K562 (cell line): ENCODE measurements around the gene SLC28A1. TPM values are rescaled to one million over a fixed set of nuclear protein-coding genes. Genes with fewer than 3 reads are reported as not detected.
A peak's percentile ranks its signal among the peaks of the same experiment; 100 is the strongest.

Experiments
- ATAC-seq: fragments of 200-7000 bp; cut with Tn5 transposase; 3 replicates; pipeline ENCODE4 v1.9.1; 2020; ENCODE audit warnings: moderate library complexity
- BruUV-seq: library from RNA; stranded (reverse); fragments of 400-500 nt; replicated peaks from 2 replicates; lab custom pipeline; 2021; lab: Mats Ljungman, UMichigan
- CTCF ChIA-PET: fragments of 300-600 bp; formaldehyde crosslinking; extraction: SDS; loops from one replicate; lab custom pipeline; 2021; ENCODE audit warnings: low intra/inter-chr PET ratio; lab: Yijun Ruan, JAX
- POLR2A ChIA-PET: fragments of 300-600, 350-650 bp; sonication (Branson Sonifier 250); formaldehyde crosslinking; extraction: SDS; loops from one replicate; lab custom pipeline; 2021; ENCODE audit warnings: antibody characterized with exemption, inconsistent platforms; lab: Yijun Ruan, JAX
- DNase-seq, 4 experiments: peaks; one replicate each; pipeline versions ENCODE4 v3.0.0 to v3.0.0-alpha.2; 2011 to 2018; ENCODE audit warnings: low spot score in 3 of 4, mixed read lengths in 3 of 4; ENCODE audit errors: extremely low read depth in 1 of 4
- FAIRE-seq: peaks from 2 replicates; lab custom pipeline; 2011; peaks lifted over from hg19 to GRCh38; lab: Jason Lieb, UNC
- H2AFZ ChIP-seq: 2 replicates; pipeline ENCODE4 v1.6.0; 2011; ENCODE audit warnings: low read depth, low read length, control low read depth, inconsistent platforms
- H3K27ac ChIP-seq: fragments of 200-600 bp; 3 replicates; pipeline ENCODE4 v1.8.0; 2011; ENCODE audit warnings: low read depth, mild to moderate bottlenecking, control low read depth, inconsistent platforms, low read length, moderate library complexity, mixed read lengths; ENCODE audit errors: extremely low read depth
- H3K27me3 ChIP-seq, 2 experiments: fragments of 300-600 bp in 1 of 2; 2 replicates in 1 of 2; 3 replicates in 1 of 2; pipeline versions ENCODE4 v1.6.0 to v1.8.0; 2011; ENCODE audit warnings: inconsistent platforms in 2 of 2, low read length in 2 of 2, mild to moderate bottlenecking in 1 of 2, mixed read lengths in 1 of 2, moderate library complexity in 1 of 2; ENCODE audit not compliant: control insufficient read depth in 2 of 2, insufficient read depth in 2 of 2
- H3K36me3 ChIP-seq: fragments of 300-600 bp; 3 replicates; pipeline ENCODE4 v1.8.0; 2011; ENCODE audit warnings: mild to moderate bottlenecking, low read length, inconsistent platforms; ENCODE audit not compliant: control insufficient read depth, insufficient read depth
- H3K4me1 ChIP-seq, 2 experiments: fragments of 200-600 bp in 1 of 2; replicated peaks in 1 of 2; 2 replicates in 1 of 2; 3 replicates in 1 of 2; pipeline versions ENCODE4 v1.5.1 to v1.8.0; 2011; ENCODE audit warnings: inconsistent platforms in 2 of 2, low read length in 2 of 2, mild to moderate bottlenecking in 1 of 2, mixed read lengths in 1 of 2, moderate library complexity in 1 of 2; ENCODE audit not compliant: control insufficient read depth in 2 of 2, insufficient read depth in 2 of 2
- H3K4me2 ChIP-seq: 2 replicates; pipeline ENCODE4 v1.6.1; 2011; ENCODE audit warnings: low read length, control low read depth, inconsistent platforms, mixed read lengths; ENCODE audit not compliant: insufficient read depth
- H3K4me3 ChIP-seq: fragments of 200-600 bp; sonication (generic), shearing (Covaris generic); 2 replicates; pipeline ENCODE4 v1.5.1; 2016; ENCODE audit warnings: control low read depth, inconsistent platforms
- H3K79me2 ChIP-seq: fragments of 200-600 bp; 3 replicates; pipeline ENCODE4 v1.8.0; 2011; ENCODE audit warnings: low read length, inconsistent platforms; ENCODE audit not compliant: control insufficient read depth, insufficient read depth
- H3K9ac ChIP-seq, 2 experiments: 2 replicates each; pipeline versions ENCODE4 v1.6.0 to v1.6.1; 2011; ENCODE audit warnings: low read depth in 2 of 2, low read length in 2 of 2, control low read depth in 1 of 2, inconsistent platforms in 1 of 2, mild to moderate bottlenecking in 1 of 2, mixed read lengths in 1 of 2; ENCODE audit not compliant: insufficient read depth in 1 of 2
- H3K9me1 ChIP-seq: one replicate; pipeline ENCODE4 v1.6.0; 2011; ENCODE audit warnings: inconsistent platforms, mild to moderate bottlenecking, low read length, moderate library complexity; ENCODE audit not compliant: control insufficient read depth, insufficient read depth
- H3K9me3 ChIP-seq: replicated peaks from 2 replicates; pipeline ENCODE4 v1.5.1; 2011; ENCODE audit warnings: low read depth, low read length, inconsistent platforms; ENCODE audit not compliant: control insufficient read depth, insufficient read depth
- H4K20me1 ChIP-seq: replicated peaks from 2 replicates; pipeline ENCODE4 v1.6.1; 2011; ENCODE audit warnings: low read length, inconsistent platforms, mixed read lengths; ENCODE audit not compliant: control insufficient read depth, insufficient read depth
- ARHGAP35 ChIP-seq: fragments of 450-650 bp; IDR thresholded peaks from 2 replicates; pipeline ENCODE4 v1.6.1; 2018; ENCODE audit not compliant: partially characterized antibody
- BCOR ChIP-seq: fragments of 450-650 bp; IDR thresholded peaks from 2 replicates; pipeline ENCODE4 v1.6.1; 2016
- CAMTA2 ChIP-seq: fragments of 250-450 bp; sonication (Bioruptor Pico); conservative IDR thresholded peaks from 2 replicates; pipeline ENCODE4 v1.5.1; 2022
- CCAR2 ChIP-seq: fragments of 200-400 bp; formaldehyde crosslinking; IDR thresholded peaks from 2 replicates; pipeline ENCODE4 v1.6.1; 2017; ENCODE audit warnings: mild to moderate bottlenecking, low read depth, low read length
- ERF ChIP-seq: fragments of 450-650 bp; formaldehyde crosslinking; IDR thresholded peaks from 2 replicates; pipeline ENCODE4 v1.4.0; 2020; ENCODE audit warnings: mild to moderate bottlenecking, mixed read lengths
- KLF13 ChIP-seq: fragments of 450-650 bp; IDR thresholded peaks from 2 replicates; pipeline ENCODE4 v1.6.1; 2016; ENCODE audit warnings: missing genetic modification characterization, low read depth, mild to moderate bottlenecking, missing compliant biosample characterization, moderate library complexity, borderline replicate concordance
- POLR3G ChIP-seq: IDR thresholded peaks from 2 replicates; pipeline ENCODE4 v1.6.1; 2011; ENCODE audit not compliant: insufficient read length, insufficient replicate concordance; ENCODE audit errors: extremely low read depth
- RAD51 ChIP-seq: fragments of 450-650 bp; IDR thresholded peaks from 2 replicates; pipeline ENCODE4 v1.7.1; 2016; ENCODE audit warnings: low read depth, mild to moderate bottlenecking, borderline replicate concordance
- RBM34 ChIP-seq: fragments of 200-400 bp; formaldehyde crosslinking; IDR thresholded peaks from 2 replicates; pipeline ENCODE4 v1.6.1; 2018; ENCODE audit warnings: low read length, borderline replicate concordance; ENCODE audit not compliant: insufficient read depth
- SREBF2 ChIP-seq: sonication (generic); formaldehyde crosslinking; IDR thresholded peaks from 2 replicates; pipeline ENCODE4 v1.4.0; 2020; ENCODE audit warnings: mild to moderate bottlenecking, missing genetic modification reagents
- ZFP36 ChIP-seq: fragments of 150-350 bp; IDR thresholded peaks from 2 replicates; pipeline ENCODE4 v1.6.1; 2018; ENCODE audit warnings: low read length, low read depth; ENCODE audit not compliant: partially characterized antibody
- ZNF121 ChIP-seq: sonication (generic); formaldehyde crosslinking; conservative IDR thresholded peaks from 2 replicates; pipeline ENCODE4 v1.8.0; 2022; ENCODE audit warnings: missing genetic modification reagents
- ZNF41 ChIP-seq: fragments of 250-450 bp; sonication (Bioruptor Pico); conservative IDR thresholded peaks from 2 replicates; pipeline ENCODE4 v1.4.0; 2020; ENCODE audit warnings: mild to moderate bottlenecking
- ZNF707 ChIP-seq: fragments of 250-450 bp; sonication (Bioruptor Pico); conservative IDR thresholded peaks from 2 replicates; pipeline ENCODE4 v1.8.0; 2022; ENCODE audit warnings: inconsistent platforms, mild to moderate bottlenecking, moderate library complexity
- WGBS: fragments of 100-300 bp; shearing (Covaris generic); methylation state at CpG from one replicate; pipeline ENCODE4 v1.1.6; 2016; ENCODE audit warnings: low coverage, mixed read lengths; ENCODE audit not compliant: insufficient coverage; ENCODE audit errors: missing lambda C conversion rate; 5-methylcytosine and 5-hydroxymethylcytosine counted together
- in situ Hi-C: fragments of 300-500 bp; cut with MboI; formaldehyde crosslinking; loops from 4 replicates; pipeline ENCODE4 v1.15.0; 2018; ENCODE audit warnings: inconsistent platforms, mixed read lengths
- intact Hi-C: fragments of 100-400 bp; cut with micrococcal nuclease; formaldehyde crosslinking; loops from 2 replicates; pipeline ENCODE4 v1.14.2; 2022
- polyA plus RNA-seq, 8 experiments: library from polyadenylated mRNA; depleted of rRNA in 4 of 8; stranded (reverse) in 5 of 8; unstranded in 3 of 8; fragments of >200 nt; fragmentation: Nextera tagmentation in 2 of 8; fragmentation: Illumina TruSeq in 1 of 8; extraction: Ambion mirVana in 2 of 8; extraction: Trizol in 1 of 8; gene quantifications; 2 replicates each; pipeline versions ENCODE4 v1.2.1 to v1.2.3, GENCODE V29; 2011 to 2014; ENCODE audit warnings: inconsistent platforms in 1 of 8, missing spikeins in 1 of 8
- total RNA-seq, 7 experiments: library from RNA; depleted of rRNA in 6 of 7; stranded (reverse); fragments of >200 nt in 6 of 7; fragmentation: Illumina TruSeq in 2 of 7; extraction: Trizol in 2 of 7; gene quantifications; 2 replicates each; pipeline versions ENCODE4 v1.2.1 to v1.2.3, GENCODE V29; 2011 to 2021; ENCODE audit warnings: low replicate concordance in 1 of 7
- TF ChIP-seq, protein P1 (sequence below): fragments of 450-650 bp; IDR thresholded peaks from 2 replicates; pipeline ENCODE4 v1.6.1; 2016; ENCODE audit warnings: low read depth

The SLC28A1 gene
- total and polyA plus RNA-seq, 9 of the 15 experiments (the other 6 are each of a cell fraction or from before 2014, with no cell fraction given) = 0.04 TPM; not detected in 8

DNA sequence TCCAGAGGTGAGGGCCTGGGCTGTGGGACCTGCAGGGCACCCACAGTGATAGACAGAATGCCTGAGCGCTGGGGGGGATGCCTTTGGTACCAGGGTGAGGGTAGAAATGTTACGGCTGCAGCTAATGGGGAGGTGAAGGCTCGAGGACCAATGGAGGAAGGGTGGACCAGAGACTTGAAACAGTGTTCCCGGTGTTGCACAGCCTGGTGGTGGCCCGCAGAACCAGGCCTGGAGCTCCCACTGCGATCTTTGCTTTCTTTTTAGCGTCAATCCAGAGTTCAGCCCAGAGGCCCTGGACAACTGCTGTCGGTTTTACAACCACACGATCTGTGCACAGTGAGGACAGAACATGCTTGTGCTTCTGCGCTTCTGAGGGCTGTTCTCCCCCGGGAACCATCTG is 60.4 kb downstream of the SLC28A1 start:
- Histone ChIP-seq H3K9me1 (no peaks in the 10 kb centered on the region), H2AFZ (peak overlapping the region; percentile 79), H3K9me3 (no peaks in the 10 kb centered on the region), H3K36me3 (no peaks in the 10 kb centered on the region), H3K27me3 (no peaks in the 10 kb centered on the region), H4K20me1 (no peaks in the 10 kb centered on the region), H3K4me1 (peaks cover 20 to 23% of the 10 kb centered on the region in 2 experiments), H3K27ac (no peak overlapping the region), H3K4me2 (no peak overlapping the region), H3K9ac (peak overlapping the region in 1 of 2 experiments; percentile 21; a peak in 1 of 4 replicates), H3K79me2 (no peaks in the 10 kb centered on the region), H3K4me3 (no peak overlapping the region)
- ATAC-seq = peak; percentile 19; the same call in 2 of the 3 replicates
- no peak for DNase-seq
- in situ Hi-C loops (no loop called here), intact Hi-C loops (no loop called here)
- WGBS = 67% methylated on average over 11 of the region's 11 CpGs
- no TSS peak for BruUV-seq
- TF ChIP-seq ZNF121 (CRISPR knock-in tag) (no peak), ARHGAP35 (no peak), ZFP36 (peak; percentile 60), CCAR2 (no peak), RBM34 (no peak), POLR3G (no peak), BCOR (peak; percentile 55; the same call in 1 of the 2 replicates), ERF (CRISPR knock-in tag) (no peak), ZNF41 (no peak), CAMTA2 (CRISPR knock-in tag) (no peak), SREBF2 (CRISPR knock-in tag) (no peak), KLF13 (tag) (no peak), RAD51 (no peak), ZNF707 (CRISPR knock-in tag) (no peak)
- TF ChIP-seq, protein P1, sequence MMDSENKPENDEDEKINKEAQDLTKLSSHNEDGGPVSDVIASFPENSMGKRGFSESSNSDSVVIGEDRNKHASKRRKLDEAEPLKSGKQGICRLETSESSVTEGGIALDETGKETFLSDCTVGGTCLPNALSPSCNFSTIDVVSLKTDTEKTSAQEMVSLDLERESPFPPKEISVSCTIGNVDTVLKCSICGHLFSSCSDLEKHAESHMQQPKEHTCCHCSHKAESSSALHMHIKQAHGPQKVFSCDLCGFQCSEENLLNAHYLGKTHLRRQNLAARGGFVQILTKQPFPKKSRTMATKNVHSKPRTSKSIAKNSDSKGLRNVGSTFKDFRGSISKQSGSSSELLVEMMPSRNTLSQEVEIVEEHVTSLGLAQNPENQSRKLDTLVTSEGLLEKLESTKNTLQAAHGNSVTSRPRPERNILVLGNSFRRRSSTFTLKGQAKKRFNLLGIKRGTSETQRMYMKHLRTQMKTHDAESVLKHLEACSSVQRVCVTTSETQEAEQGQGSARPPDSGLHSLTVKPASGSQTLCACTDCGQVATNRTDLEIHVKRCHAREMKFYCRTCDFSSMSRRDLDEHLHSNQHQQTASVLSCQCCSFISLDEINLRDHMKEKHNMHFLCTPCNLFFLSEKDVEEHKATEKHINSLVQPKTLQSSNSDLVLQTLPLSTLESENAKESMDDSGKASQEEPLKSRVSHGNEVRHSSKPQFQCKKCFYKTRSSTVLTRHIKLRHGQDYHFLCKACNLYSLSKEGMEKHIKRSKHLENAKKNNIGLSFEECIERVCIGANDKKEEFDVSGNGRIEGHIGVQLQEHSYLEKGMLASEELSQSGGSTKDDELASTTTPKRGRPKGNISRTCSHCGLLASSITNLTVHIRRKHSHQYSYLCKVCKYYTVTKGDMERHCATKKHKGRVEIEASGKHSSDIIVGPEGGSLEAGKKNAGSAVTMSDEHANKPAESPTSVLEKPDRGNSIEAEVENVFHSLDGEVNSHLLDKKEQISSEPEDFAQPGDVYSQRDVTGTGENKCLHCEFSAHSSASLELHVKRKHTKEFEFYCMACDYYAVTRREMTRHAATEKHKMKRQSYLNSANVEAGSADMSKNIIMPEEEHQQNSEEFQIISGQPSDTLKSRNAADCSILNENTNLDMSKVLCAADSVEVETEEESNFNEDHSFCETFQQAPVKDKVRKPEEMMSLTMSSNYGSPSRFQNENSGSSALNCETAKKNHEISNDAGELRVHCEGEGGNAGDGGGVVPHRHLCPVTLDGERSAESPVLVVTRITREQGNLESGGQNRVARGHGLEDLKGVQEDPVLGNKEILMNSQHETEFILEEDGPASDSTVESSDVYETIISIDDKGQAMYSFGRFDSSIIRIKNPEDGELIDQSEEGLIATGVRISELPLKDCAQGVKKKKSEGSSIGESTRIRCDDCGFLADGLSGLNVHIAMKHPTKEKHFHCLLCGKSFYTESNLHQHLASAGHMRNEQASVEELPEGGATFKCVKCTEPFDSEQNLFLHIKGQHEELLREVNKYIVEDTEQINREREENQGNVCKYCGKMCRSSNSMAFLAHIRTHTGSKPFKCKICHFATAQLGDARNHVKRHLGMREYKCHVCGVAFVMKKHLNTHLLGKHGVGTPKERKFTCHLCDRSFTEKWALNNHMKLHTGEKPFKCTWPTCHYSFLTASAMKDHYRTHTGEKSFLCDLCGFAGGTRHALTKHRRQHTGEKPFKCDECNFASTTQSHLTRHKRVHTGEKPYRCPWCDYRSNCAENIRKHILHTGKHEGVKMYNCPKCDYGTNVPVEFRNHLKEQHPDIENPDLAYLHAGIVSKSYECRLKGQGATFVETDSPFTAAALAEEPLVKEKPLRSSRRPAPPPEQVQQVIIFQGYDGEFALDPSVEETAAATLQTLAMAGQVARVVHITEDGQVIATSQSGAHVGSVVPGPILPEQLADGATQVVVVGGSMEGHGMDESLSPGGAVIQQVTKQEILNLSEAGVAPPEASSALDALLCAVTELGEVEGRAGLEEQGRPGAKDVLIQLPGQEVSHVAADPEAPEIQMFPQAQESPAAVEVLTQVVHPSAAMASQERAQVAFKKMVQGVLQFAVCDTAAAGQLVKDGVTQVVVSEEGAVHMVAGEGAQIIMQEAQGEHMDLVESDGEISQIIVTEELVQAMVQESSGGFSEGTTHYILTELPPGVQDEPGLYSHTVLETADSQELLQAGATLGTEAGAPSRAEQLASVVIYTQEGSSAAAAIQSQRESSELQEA = no peak
- no peak for FAIRE-seq
- CTCF ChIA-PET = no interaction called here
- POLR2A ChIA-PET = no interaction called here
